ENCODE data around the gene PIEZO1.

PIEZO1 gene

GRCh38 chr16:88784074-88784855 lies 755 bp downstream of the PIEZO1 start:
- Histone ChIP-seq H3K27ac (ENCODE audit: low read depth, low read length) (peak overlapping the region; percentile 95), H3K9ac (ENCODE audit: low read length) (peak overlapping the region; percentile 96), H3K27me3 (ENCODE audit: control insufficient read depth in 1 of 2, insufficient read depth in 2 of 2, low read length in 2 of 2) (no peaks in the 10 kb centered on the region), H3K9me3 (ENCODE audit: low read length) (no peaks in the 10 kb centered on the region), H3K4me3 (ENCODE audit: low read depth in 1 of 2, low read length in 2 of 2) (peak overlapping the region; percentile 56 to 87), H3K36me3 (ENCODE audit: insufficient read depth, low read length) (no peaks in the 10 kb centered on the region), H3K4me1 (ENCODE audit: insufficient read depth, low read length) (peaks cover 43% of the 10 kb centered on the region)

- Histone ChIP-seq H3K36me3 (ENCODE audit: insufficient read depth, low read length) (no peaks in the 10 kb centered on the region), H3K4me3 (ENCODE audit: low read depth in 1 of 2, low read length in 2 of 2) (peak overlapping the region; percentile 56 to 87), H3K27me3 (ENCODE audit: control insufficient read depth in 1 of 2, insufficient read depth in 2 of 2, low read length in 2 of 2) (no peaks in the 10 kb centered on the region), H3K9me3 (ENCODE audit: low read length) (no peaks in the 10 kb centered on the region), H3K9ac (ENCODE audit: low read length) (peak overlapping the region; percentile 96), H3K27ac (ENCODE audit: low read depth, low read length) (peak overlapping the region; percentile 95), H3K4me1 (ENCODE audit: insufficient read depth, low read length) (peaks cover 50% of the 10 kb centered on the region)
Measured at GRCh38 chr16:88783391-88784073, 1.5 kb downstream of the PIEZO1 start.

- H3K27me3 ChIP-seq (ENCODE audit: control insufficient read depth in 1 of 2, insufficient read depth in 2 of 2, low read length in 2 of 2) = no peaks in the 10 kb centered on the region
- no peaks in the 10 kb centered on the region for H3K9me3 ChIP-seq (ENCODE audit: low read length)
- H3K36me3 ChIP-seq (ENCODE audit: insufficient read depth, low read length) = no peaks in the 10 kb centered on the region
- H3K4me3 ChIP-seq (ENCODE audit: low read depth in 1 of 2, low read length in 2 of 2) = peak overlapping the region; percentile 56 to 87
- peak overlapping the region; percentile 95 for H3K27ac ChIP-seq (ENCODE audit: low read depth, low read length)
- H3K4me1 ChIP-seq (ENCODE audit: insufficient read depth, low read length) = peaks cover 58% of the 10 kb centered on the region
- H3K9ac ChIP-seq (ENCODE audit: low read length) = peak overlapping the region; percentile 96
Measured at GRCh38 chr16:88782454-88783390, 2.3 kb downstream of the PIEZO1 start.

DNA sequence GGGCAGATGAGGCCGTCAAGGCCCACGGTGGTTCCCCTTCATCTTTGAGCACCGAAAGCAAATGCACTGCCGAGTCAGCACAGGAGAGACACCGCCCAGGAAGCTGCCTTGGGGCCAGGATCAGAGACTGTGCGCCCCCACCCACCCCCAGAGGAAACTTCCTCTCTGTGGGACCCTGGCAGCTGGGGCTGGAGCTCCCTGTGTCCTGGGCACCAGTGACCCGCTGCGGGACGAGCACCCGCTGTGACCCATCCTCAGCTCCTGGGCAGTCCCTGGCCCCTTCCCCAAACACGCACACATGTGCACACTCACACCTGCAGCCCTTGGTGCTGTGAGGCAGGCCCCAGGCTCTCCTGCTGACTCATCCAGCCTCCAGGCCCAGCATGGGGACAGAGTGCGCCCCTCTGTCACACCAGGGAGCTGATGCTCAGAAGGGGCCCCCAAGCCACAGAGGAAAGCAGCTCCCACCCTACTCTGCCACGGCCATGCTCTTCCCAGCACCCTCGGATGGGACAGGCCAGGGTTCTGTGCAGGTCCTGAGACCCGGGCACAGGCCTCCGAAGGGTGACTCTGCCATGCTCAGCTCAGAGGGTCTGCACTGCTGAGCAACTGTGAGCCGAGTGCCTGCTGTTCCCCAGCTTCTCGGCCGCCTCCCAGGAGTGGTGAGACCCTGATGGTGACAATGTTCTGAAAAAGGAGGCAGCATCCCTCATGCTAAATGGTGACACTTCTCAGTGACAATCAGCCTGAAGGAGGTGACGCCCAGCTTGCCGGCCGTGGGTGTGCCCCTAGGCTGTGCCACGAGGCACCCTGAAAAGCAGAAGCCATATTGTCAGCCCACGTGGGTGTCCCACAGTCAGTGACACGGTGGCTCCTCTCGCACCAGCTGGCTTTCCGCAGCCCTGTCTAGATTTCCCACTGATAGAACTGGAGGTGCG lies 3.6 kb downstream of the PIEZO1 start:
- Histone ChIP-seq H3K9ac (ENCODE audit: low read length) (no peak overlapping the region), H3K4me3 (ENCODE audit: low read depth in 1 of 2, low read length in 2 of 2) (peak overlapping the region in 1 of 2 donors; percentile 87), H3K27me3 (ENCODE audit: control insufficient read depth in 1 of 2, insufficient read depth in 2 of 2, low read length in 2 of 2) (no peaks in the 10 kb centered on the region), H3K4me1 (ENCODE audit: insufficient read depth, low read length) (peaks cover 71% of the 10 kb centered on the region), H3K9me3 (ENCODE audit: low read length) (no peaks in the 10 kb centered on the region), H3K27ac (ENCODE audit: low read depth, low read length) (peak overlapping the region; percentile 95), H3K36me3 (ENCODE audit: insufficient read depth, low read length) (no peaks in the 10 kb centered on the region)

- no peak overlapping the region for H3K4me3 ChIP-seq (ENCODE audit: low read depth in 1 of 2, low read length in 2 of 2)
- peak overlapping the region; percentile 62 for H3K27ac ChIP-seq (ENCODE audit: low read depth, low read length)
- no peaks in the 10 kb centered on the region for H3K9me3 ChIP-seq (ENCODE audit: low read length)
- peak overlapping the region; percentile 45 for H3K9ac ChIP-seq (ENCODE audit: low read length)
- peaks cover 80% of the 10 kb centered on the region for H3K4me1 ChIP-seq (ENCODE audit: insufficient read depth, low read length)
- no peaks in the 10 kb centered on the region for H3K36me3 ChIP-seq (ENCODE audit: insufficient read depth, low read length)
- H3K27me3 ChIP-seq (ENCODE audit: control insufficient read depth in 1 of 2, insufficient read depth in 2 of 2, low read length in 2 of 2) = no peaks in the 10 kb centered on the region
Measured at GRCh38 chr16:88780142-88781062, 4.6 kb downstream of the PIEZO1 start.

DNA sequence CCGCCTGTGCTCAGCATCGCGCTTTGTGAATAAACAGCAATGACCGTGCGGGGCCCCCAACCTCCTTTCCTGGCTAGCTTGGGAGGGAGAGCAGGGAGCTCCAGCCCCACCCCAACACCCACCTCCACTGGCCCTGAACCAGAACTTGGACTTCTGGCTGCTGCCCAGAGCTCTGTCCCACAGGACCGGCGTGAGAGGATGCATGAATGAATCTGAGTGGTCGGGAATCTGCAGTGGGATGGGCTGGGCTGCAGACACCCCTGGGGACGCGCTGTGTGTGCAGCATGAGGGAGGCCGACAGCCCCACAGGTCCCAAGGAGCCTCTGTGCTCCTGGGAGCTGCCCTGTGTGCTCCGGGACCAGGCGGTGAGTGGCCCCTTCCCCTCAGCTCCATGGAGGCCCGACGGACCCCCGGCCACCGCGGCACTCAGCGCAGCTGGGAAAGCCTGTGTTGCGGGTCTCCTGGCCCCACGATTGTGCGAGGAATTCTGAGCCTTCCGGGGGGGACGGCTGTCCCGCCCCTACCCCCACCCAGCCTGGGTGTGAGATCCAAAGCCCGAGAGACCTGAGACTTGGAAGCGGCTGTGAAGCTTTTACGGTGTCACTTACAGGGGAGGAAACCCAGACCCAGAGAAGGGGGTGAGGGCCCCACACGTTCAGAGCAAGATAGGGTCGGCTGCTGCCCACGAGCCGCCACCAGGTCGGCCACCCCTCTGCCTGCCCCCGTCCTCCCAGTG lies 5.4 kb downstream of the PIEZO1 start:
- H3K27ac ChIP-seq (ENCODE audit: low read depth, low read length) = peak overlapping the region; percentile 62
- no peaks in the 10 kb centered on the region for H3K9me3 ChIP-seq (ENCODE audit: low read length)
- H3K9ac ChIP-seq (ENCODE audit: low read length) = peak overlapping the region; percentile 45
- H3K4me3 ChIP-seq (ENCODE audit: low read depth in 1 of 2, low read length in 2 of 2) = no peak overlapping the region
- peaks cover 88% of the 10 kb centered on the region for H3K4me1 ChIP-seq (ENCODE audit: insufficient read depth, low read length)
- H3K36me3 ChIP-seq (ENCODE audit: insufficient read depth, low read length) = no peaks in the 10 kb centered on the region
- no peaks in the 10 kb centered on the region for H3K27me3 ChIP-seq (ENCODE audit: control insufficient read depth in 1 of 2, insufficient read depth in 2 of 2, low read length in 2 of 2)

- Histone ChIP-seq H3K4me3 (ENCODE audit: low read depth in 1 of 2, low read length in 2 of 2) (no peak overlapping the region), H3K9me3 (ENCODE audit: low read length) (no peaks in the 10 kb centered on the region), H3K36me3 (ENCODE audit: insufficient read depth, low read length) (no peaks in the 10 kb centered on the region), H3K4me1 (ENCODE audit: insufficient read depth, low read length) (peaks cover 98% of the 10 kb centered on the region), H3K27ac (ENCODE audit: low read depth, low read length) (peak overlapping the region; percentile 62), H3K27me3 (ENCODE audit: control insufficient read depth in 1 of 2, insufficient read depth in 2 of 2, low read length in 2 of 2) (no peaks in the 10 kb centered on the region), H3K9ac (ENCODE audit: low read length) (peak overlapping the region; percentile 49)
Measured at GRCh38 chr16:88778541-88779065, 6.4 kb downstream of the PIEZO1 start.

DNA sequence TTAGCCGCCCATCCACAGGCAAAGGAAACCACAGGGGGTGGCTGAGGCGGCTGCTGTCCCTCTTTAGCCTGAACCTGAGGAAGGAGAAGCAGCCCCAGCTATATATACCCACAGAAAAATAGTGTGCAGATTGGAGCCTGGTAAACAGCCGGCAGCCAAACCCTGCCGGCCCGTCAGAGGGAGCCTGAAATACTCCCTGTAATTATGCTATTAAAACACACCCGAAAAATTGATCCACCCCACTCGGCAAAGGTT lies 6.8 kb downstream of the PIEZO1 start:
- H3K4me3 ChIP-seq (ENCODE audit: low read depth in 1 of 2, low read length in 2 of 2) = no peak overlapping the region
- peaks cover 98% of the 10 kb centered on the region for H3K4me1 ChIP-seq (ENCODE audit: insufficient read depth, low read length)
- peak overlapping the region; percentile 62 for H3K27ac ChIP-seq (ENCODE audit: low read depth, low read length)
- H3K27me3 ChIP-seq (ENCODE audit: control insufficient read depth in 1 of 2, insufficient read depth in 2 of 2, low read length in 2 of 2) = no peaks in the 10 kb centered on the region
- peak overlapping the region; percentile 49 for H3K9ac ChIP-seq (ENCODE audit: low read length)
- H3K9me3 ChIP-seq (ENCODE audit: low read length) = no peaks in the 10 kb centered on the region
- H3K36me3 ChIP-seq (ENCODE audit: insufficient read depth, low read length) = no peaks in the 10 kb centered on the region

- peak overlapping the region; percentile 49 for H3K9ac ChIP-seq (ENCODE audit: low read length)
- peak overlapping the region; percentile 62 for H3K27ac ChIP-seq (ENCODE audit: low read depth, low read length)
- H3K27me3 ChIP-seq (ENCODE audit: control insufficient read depth in 1 of 2, insufficient read depth in 2 of 2, low read length in 2 of 2) = no peaks in the 10 kb centered on the region
- H3K36me3 ChIP-seq (ENCODE audit: insufficient read depth, low read length) = no peaks in the 10 kb centered on the region
- H3K4me3 ChIP-seq (ENCODE audit: low read depth in 1 of 2, low read length in 2 of 2) = no peak overlapping the region
- H3K9me3 ChIP-seq (ENCODE audit: low read length) = no peaks in the 10 kb centered on the region
- H3K4me1 ChIP-seq (ENCODE audit: insufficient read depth, low read length) = peaks cover 98% of the 10 kb centered on the region
Measured at GRCh38 chr16:88777471-88778270, 7.3 kb downstream of the PIEZO1 start.

Measured in muscle layer of colon (tissue), 2 donors.